BE2C (cell line): ENCODE data around the gene ZFYVE26. TPM values are rescaled to one million over a fixed set of nuclear protein-coding genes. Genes with fewer than 3 reads are reported as not detected.

Source experiments
- DNase-seq: peaks from one replicate; pipeline ENCODE4 v3.0.0-alpha.2; 2020
- H3K27me3 ChIP-seq: fragments of 250-450 bp; sonication (Bioruptor Pico); 2 replicates; pipeline ENCODE4 v1.5.1; 2020; ENCODE audit warnings: mild to moderate bottlenecking
- H3K36me3 ChIP-seq: fragments of 250-450 bp; sonication (Bioruptor Pico); 2 replicates; pipeline ENCODE4 v1.5.1; 2020; ENCODE audit warnings: mild to moderate bottlenecking
- H3K4me1 ChIP-seq: fragments of 250-450 bp; sonication (Bioruptor Pico); 2 replicates; pipeline ENCODE4 v1.5.1; 2020
- H3K4me3 ChIP-seq: 2 replicates; pipeline ENCODE4 v1.5.1; 2011; ENCODE audit warnings: low read depth, low read length
- H3K9me3 ChIP-seq: fragments of 250-450 bp; sonication (Bioruptor Pico); 2 replicates; pipeline ENCODE4 v1.5.1; 2020
- polyA plus RNA-seq: library from polyadenylated mRNA; unstranded; fragments of >200 nt; gene quantifications from one replicate; pipeline ENCODE4 v1.2.1, GENCODE V29; 2012; ENCODE audit warnings: low read depth, missing spikeins; ENCODE audit not compliant: insufficient read length, insufficient read depth
- TF ChIP-seq, protein P1 (sequence below): IDR thresholded peaks from 2 replicates; pipeline ENCODE4 v1.5.1; 2012; ENCODE audit warnings: mild to moderate bottlenecking, low read depth, low read length

The ZFYVE26 gene
- polyA plus RNA-seq: 7.5 TPM

DNA sequence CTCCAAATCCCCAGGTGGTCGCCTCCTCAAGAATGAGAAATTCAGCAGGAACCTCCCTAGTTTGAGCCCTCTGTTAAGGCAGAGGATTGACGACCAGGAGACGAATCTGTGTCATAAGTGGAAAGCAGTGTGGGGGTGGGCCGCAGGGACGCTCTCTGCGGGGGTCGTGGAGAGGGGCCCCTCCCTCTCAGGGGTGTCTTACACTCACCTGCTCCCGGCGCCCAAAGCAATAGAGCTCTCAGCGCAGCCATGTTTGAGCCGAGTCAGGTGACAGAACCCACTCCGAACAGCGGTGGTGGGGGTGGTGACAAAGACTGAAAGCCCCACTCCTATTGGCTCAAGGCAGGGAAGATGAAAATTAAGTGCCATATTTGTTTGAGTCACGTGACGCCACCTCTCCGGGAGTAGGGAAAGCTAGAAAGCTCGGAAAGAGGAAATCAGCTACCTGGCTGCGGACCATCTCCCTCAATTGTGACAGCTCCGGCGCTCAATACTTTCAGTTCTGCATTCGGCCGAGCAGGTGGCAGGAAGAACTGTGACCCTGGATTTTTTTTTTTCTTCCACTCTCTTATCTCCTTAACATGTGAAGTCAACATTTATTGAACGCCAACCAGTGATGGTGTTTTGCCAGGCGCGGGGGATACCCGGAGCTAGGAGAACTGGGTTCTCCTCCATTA, at the start of gene ZFYVE26:
TSS of gene ZFYVE26 (minus strand) at position 265 of the 677 bp plus-strand sequence. CDS start 627 bp downstream, outside the sequence.
- peak within 1 kb of the TSS; percentile 95 for H3K4me3 ChIP-seq
- peak; percentile 94 for DNase-seq
- no peaks in the 10 kb centered on the region; the same call in 1 of the 2 replicates for H3K9me3 ChIP-seq
- TF ChIP-seq, protein P1, sequence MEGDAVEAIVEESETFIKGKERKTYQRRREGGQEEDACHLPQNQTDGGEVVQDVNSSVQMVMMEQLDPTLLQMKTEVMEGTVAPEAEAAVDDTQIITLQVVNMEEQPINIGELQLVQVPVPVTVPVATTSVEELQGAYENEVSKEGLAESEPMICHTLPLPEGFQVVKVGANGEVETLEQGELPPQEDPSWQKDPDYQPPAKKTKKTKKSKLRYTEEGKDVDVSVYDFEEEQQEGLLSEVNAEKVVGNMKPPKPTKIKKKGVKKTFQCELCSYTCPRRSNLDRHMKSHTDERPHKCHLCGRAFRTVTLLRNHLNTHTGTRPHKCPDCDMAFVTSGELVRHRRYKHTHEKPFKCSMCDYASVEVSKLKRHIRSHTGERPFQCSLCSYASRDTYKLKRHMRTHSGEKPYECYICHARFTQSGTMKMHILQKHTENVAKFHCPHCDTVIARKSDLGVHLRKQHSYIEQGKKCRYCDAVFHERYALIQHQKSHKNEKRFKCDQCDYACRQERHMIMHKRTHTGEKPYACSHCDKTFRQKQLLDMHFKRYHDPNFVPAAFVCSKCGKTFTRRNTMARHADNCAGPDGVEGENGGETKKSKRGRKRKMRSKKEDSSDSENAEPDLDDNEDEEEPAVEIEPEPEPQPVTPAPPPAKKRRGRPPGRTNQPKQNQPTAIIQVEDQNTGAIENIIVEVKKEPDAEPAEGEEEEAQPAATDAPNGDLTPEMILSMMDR: no peak
- no peaks in the 10 kb centered on the region for H3K27me3 ChIP-seq
- H3K4me1 ChIP-seq: peaks cover 2% of the 10 kb centered on the region; the same call in 1 of the 2 replicates
- H3K36me3 ChIP-seq: peaks cover 4% of the 10 kb centered on the region; the same call in 1 of the 2 replicates

DNA sequence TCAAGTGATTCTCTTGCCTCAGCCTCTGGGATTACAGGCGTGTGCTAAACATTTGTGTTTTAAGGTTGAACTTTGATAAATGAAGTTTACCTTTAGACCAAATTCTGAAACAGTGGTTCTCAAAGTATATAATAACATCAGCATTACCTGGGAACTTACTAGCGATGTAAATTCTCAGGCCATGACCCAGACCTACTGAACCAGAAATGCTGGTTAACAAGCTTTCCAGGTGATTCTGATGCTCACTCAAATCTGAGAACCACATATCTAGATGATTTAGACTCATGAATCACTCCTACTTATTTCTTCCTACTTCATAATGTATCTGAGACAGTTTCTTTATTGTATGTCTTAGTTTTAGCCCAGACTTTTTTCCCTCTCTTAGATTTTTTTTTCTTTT, 46.8 kb upstream of the ZFYVE26 start:
- H3K27me3 ChIP-seq: no peaks in the 10 kb centered on the region
- TF ChIP-seq, protein P1: no peak
- H3K4me1 ChIP-seq: no peaks in the 10 kb centered on the region
- H3K36me3 ChIP-seq: no peaks in the 10 kb centered on the region
- H3K9me3 ChIP-seq: no peaks in the 10 kb centered on the region
- no peak overlapping the region for H3K4me3 ChIP-seq
- DNase-seq: no peak

DNA sequence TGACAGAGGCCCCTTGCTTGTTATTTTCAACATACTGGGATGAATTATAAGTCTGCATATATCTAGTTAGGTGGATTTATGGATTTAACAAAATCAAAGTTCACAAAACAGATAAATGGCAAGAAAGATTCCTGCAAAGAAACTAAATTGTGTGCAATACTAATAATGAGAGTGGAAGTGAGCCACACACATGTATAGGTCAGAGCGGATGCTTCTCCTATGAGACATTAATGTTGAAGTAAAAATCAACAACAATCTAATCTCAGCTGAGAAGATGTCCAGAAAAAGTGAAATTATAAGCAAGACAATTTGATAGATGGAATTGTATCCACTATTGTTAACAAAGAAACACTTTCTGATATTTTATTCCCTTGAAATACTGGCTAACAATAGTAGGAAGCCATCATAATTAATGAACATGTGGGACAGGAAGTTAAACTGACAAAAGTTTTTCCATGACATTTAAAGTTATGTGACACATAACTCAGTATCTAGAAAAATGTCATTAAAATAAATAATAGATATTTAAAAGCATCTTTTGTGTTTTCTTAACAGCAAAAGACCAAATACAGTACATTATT, 42.9 kb upstream of the ZFYVE26 start:
- Histone ChIP-seq H3K36me3 (no peaks in the 10 kb centered on the region), H3K4me3 (no peak overlapping the region), H3K4me1 (no peaks in the 10 kb centered on the region), H3K9me3 (no peaks in the 10 kb centered on the region), H3K27me3 (no peaks in the 10 kb centered on the region)
- TF ChIP-seq, protein P1: no peak
- no peak for DNase-seq

DNA sequence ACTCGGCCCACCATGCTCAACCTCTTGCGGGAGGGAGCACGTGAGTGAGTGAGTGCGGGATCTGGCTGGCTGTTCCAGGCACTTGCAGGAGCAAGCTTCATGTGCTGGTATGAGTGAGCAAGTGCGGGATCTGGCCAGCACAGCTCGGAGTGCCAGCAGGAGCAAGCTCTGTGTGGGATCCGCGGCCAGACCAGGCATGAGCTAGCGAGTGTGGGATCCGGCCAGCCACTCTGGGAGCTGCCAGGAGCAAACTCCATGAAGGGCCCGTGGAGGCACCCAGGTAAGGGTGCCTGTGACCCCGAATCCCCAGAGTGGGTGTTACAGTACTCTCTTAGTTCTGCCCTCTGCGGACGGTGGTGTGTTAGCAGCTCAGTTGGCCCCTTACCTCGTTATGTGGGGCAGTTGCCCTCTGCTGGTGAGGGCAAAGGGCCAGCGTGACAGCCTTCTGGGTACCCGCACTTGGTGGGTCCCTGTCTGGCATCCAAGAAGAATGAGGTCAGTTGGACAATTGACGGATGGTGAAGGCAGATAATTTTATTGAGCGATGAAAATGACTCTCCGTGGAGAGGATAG, 41.5 kb upstream of the ZFYVE26 start:
- Histone ChIP-seq H3K4me1 (no peaks in the 10 kb centered on the region), H3K27me3 (no peaks in the 10 kb centered on the region), H3K36me3 (no peaks in the 10 kb centered on the region), H3K9me3 (no peaks in the 10 kb centered on the region), H3K4me3 (no peak overlapping the region)
- TF ChIP-seq, protein P1: no peak
- no peak for DNase-seq

DNA sequence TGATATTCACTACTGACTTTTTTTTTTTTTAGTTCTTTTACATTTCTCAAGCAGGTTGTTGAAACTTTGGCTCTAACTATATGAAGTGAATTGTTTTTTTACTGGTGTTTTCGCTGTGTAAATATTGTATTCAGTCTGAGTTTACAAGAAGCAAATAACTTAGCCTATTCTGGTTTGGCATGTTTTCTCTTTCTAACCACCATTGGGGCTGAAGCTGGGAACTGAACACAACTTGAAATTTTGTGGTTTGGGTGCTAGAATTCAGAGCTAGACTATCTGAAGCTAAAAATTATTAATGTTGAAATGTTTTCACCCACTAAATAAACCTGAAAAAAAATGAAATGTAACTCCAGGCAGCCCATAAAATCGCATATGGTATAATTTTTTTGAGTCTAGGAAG, 40.4 kb upstream of the ZFYVE26 start:
- Histone ChIP-seq H3K9me3 (no peaks in the 10 kb centered on the region), H3K4me1 (no peaks in the 10 kb centered on the region), H3K36me3 (no peaks in the 10 kb centered on the region), H3K27me3 (no peaks in the 10 kb centered on the region), H3K4me3 (no peak overlapping the region)
- no peak for DNase-seq
- TF ChIP-seq, protein P1: no peak

DNA sequence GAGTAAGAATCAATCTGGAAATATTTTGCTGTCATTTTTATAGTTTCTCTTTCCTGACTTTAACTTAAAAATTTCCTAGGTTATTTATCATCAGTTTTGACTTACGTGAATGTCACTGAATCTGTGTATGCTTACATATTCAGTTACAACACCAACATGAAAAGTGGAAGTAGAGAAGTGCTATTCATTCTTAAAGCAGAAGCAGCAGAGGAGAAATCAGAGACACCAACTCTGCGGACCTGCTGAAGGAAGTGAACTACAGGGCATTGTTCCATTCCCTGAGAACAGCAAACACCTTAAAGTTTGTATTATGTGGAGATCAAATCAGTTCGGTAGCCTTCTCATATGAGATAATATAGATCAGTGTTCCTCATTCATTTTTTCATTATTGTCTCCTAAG, 37.3 kb upstream of the ZFYVE26 start:
- TF ChIP-seq, protein P1: no peak
- no peak for DNase-seq
- no peaks in the 10 kb centered on the region for H3K4me1 ChIP-seq
- no peak overlapping the region for H3K4me3 ChIP-seq
- H3K27me3 ChIP-seq: no peaks in the 10 kb centered on the region
- H3K36me3 ChIP-seq: no peaks in the 10 kb centered on the region
- H3K9me3 ChIP-seq: no peaks in the 10 kb centered on the region; the same call in 1 of the 2 replicates
